HepG2 (cell line): Measurements from ENCODE around the gene CBFA2T2. TPM values are rescaled to one million over a fixed set of nuclear protein-coding genes. Genes with fewer than 3 reads are reported as not detected.

ENCODE experiments used
- ATAC-seq: fragments of 200-7000 bp; cut with Tn5 transposase; 3 replicates; pipeline ENCODE4 v1.9.1; 2020; ENCODE audit warnings: mild to moderate bottlenecking, moderate library complexity
- BruUV-seq: library from RNA; stranded (reverse); fragments of 400-500 nt; replicated peaks from 2 replicates; lab custom pipeline; 2021; lab: Mats Ljungman, UMichigan
- CTCF ChIA-PET: fragments of 300-600 bp; formaldehyde crosslinking; extraction: SDS; loops from one replicate; lab custom pipeline; 2021; ENCODE audit warnings: low total read pairs, inconsistent platforms, low intra/inter-chr PET ratio; lab: Yijun Ruan, JAX
- POLR2A ChIA-PET: fragments of 350-600 bp; sonication (Branson Sonifier 250); formaldehyde crosslinking; loops from one replicate; lab custom pipeline; 2020; ENCODE audit warnings: antibody characterized with exemption, inconsistent platforms; lab: Yijun Ruan, JAX
- DNase-seq: peaks from one replicate; pipeline ENCODE4 v3.0.0-alpha.2; 2015; ENCODE audit warnings: low spot score
- FAIRE-seq: peaks from 3 replicates; lab custom pipeline; 2011; peaks lifted over from hg19 to GRCh38; lab: Jason Lieb, UNC
- H2AFZ ChIP-seq: one replicate; pipeline ENCODE4 v1.6.1; 2011; ENCODE audit warnings: low read length, inconsistent platforms
- H3K27ac ChIP-seq: fragments of 300-600 bp; 3 replicates; pipeline ENCODE4 v1.8.0; 2011; ENCODE audit warnings: mixed run types, mild to moderate bottlenecking, mixed read lengths, low read length, inconsistent platforms; ENCODE audit not compliant: insufficient read depth; ENCODE audit errors: extremely low read length
- H3K27me3 ChIP-seq, 2 experiments: fragments of 200-600 bp in 1 of 2; 2 replicates in 1 of 2; 3 replicates in 1 of 2; pipeline versions ENCODE4 v1.6.0 to v1.8.0; 2011; ENCODE audit warnings: low read length in 2 of 2, mild to moderate bottlenecking in 2 of 2, moderate library complexity in 2 of 2, inconsistent platforms in 1 of 2; ENCODE audit not compliant: insufficient read depth in 2 of 2, control insufficient read depth in 1 of 2
- H3K36me3 ChIP-seq, 2 experiments: fragments of 200-600 bp in 1 of 2; replicated peaks in 1 of 2; 2 replicates in 1 of 2; 3 replicates in 1 of 2; pipeline versions ENCODE4 v1.5.1 to v1.8.0; 2011; ENCODE audit warnings: low read length in 2 of 2, inconsistent platforms in 1 of 2; ENCODE audit not compliant: insufficient read depth in 2 of 2, control insufficient read depth in 1 of 2
- H3K4me1 ChIP-seq: 2 replicates; pipeline ENCODE4 v1.5.1; 2012; ENCODE audit warnings: low read length, inconsistent platforms; ENCODE audit not compliant: insufficient read depth
- H3K4me2 ChIP-seq: 2 replicates; pipeline ENCODE4 v1.6.0; 2011; ENCODE audit warnings: low read depth, low read length, inconsistent platforms
- H3K4me3 ChIP-seq, 3 experiments: fragments of 200-600 bp in 1 of 3; sonication (generic), shearing (Covaris generic) in 1 of 3; replicated peaks in 1 of 3; 2 replicates each; pipeline ENCODE4 v1.5.1; 2011 to 2016; ENCODE audit warnings: low read length in 3 of 3, inconsistent platforms in 2 of 3, low read depth in 2 of 3, mild to moderate bottlenecking in 2 of 3, control low read depth in 1 of 3, mixed read lengths in 1 of 3; ENCODE audit not compliant: insufficient read depth in 1 of 3
- H3K79me2 ChIP-seq: one replicate; pipeline ENCODE4 v1.6.1; 2011; ENCODE audit warnings: low read length, inconsistent platforms; ENCODE audit not compliant: insufficient read depth
- H3K9ac ChIP-seq: 2 replicates; pipeline ENCODE4 v1.6.0; 2011; ENCODE audit warnings: mild to moderate bottlenecking, low read depth, low read length, inconsistent platforms; ENCODE audit not compliant: insufficient read depth
- H3K9me3 ChIP-seq: 2 replicates; pipeline ENCODE4 v1.5.1; 2012; ENCODE audit warnings: mild to moderate bottlenecking, low read length
- H4K20me1 ChIP-seq: 2 replicates; pipeline ENCODE4 v1.6.0; 2011; ENCODE audit warnings: inconsistent platforms, mild to moderate bottlenecking, low read length, moderate library complexity; ENCODE audit not compliant: insufficient read depth
- GATA4 ChIP-seq: sonication (generic); IDR thresholded peaks from 2 replicates; pipeline ENCODE4 v1.6.1; 2016; ENCODE audit warnings: antibody characterized with exemption, low read depth, borderline replicate concordance
- HES4 ChIP-seq: sonication (generic); formaldehyde crosslinking; IDR thresholded peaks from 2 replicates; pipeline ENCODE4 v1.9.0; 2021; ENCODE audit warnings: mild to moderate bottlenecking, missing genetic modification reagents, borderline replicate concordance
- HOXD1 ChIP-seq: sonication (generic); formaldehyde crosslinking; IDR thresholded peaks from 2 replicates; pipeline ENCODE4 v1.5.0; 2020; ENCODE audit warnings: missing genetic modification reagents
- KLF16 ChIP-seq, 2 experiments: sonication (generic) in 1 of 2; formaldehyde crosslinking in 1 of 2; IDR thresholded peaks; 2 replicates each; pipeline versions ENCODE4 v1.6.1 to v1.8.0; 2016 to 2023; ENCODE audit warnings: missing genetic modification reagents in 2 of 2, missing compliant biosample characterization in 1 of 2
- MYNN ChIP-seq: sonication (generic); formaldehyde crosslinking; IDR thresholded peaks from 2 replicates; pipeline ENCODE4 v1.4.0; 2020; ENCODE audit warnings: mild to moderate bottlenecking, low read depth, missing genetic modification reagents
- PHF5A ChIP-seq: IDR thresholded peaks from one replicate; pipeline ENCODE4 v1.6.1; 2018; ENCODE audit warnings: low read depth, missing genetic modification reagents; ENCODE audit not compliant: unreplicated experiment
- ZNF101 ChIP-seq: sonication (generic); formaldehyde crosslinking; IDR thresholded peaks from 2 replicates; pipeline ENCODE4 v1.4.0; 2020; ENCODE audit warnings: mild to moderate bottlenecking, low read depth, missing genetic modification reagents, borderline replicate concordance
- ZNF260 ChIP-seq: sonication (generic); formaldehyde crosslinking; IDR thresholded peaks from 2 replicates; pipeline ENCODE4 v1.4.0; 2020; ENCODE audit warnings: missing genetic modification reagents, low read depth, mild to moderate bottlenecking, borderline replicate concordance
- WGBS: methylation state at CpG from one replicate; pipeline ENCODE4 v1.1.6; 2017; ENCODE audit warnings: low lambda C conversion rate; 5-methylcytosine and 5-hydroxymethylcytosine counted together
- in situ Hi-C: cut with HindIII; loops from 2 replicates; pipeline ENCODE4 v1.10.0; 2017; ENCODE audit warnings: low pct_unique_long_range_greater_than_20kb; ENCODE audit not compliant: extremely low pct_ligation_motif_present
- intact Hi-C: fragments of 100-400 bp; cut with micrococcal nuclease; formaldehyde crosslinking; loops from one replicate; pipeline ENCODE4 v1.10.0; 2022; ENCODE audit not compliant: unreplicated experiment
- polyA plus RNA-seq, 8 experiments: library from polyadenylated mRNA; depleted of rRNA in 3 of 8; stranded (reverse) in 7 of 8; unstranded in 1 of 8; fragments of >200 nt; fragmentation: Illumina TruSeq in 4 of 8; extraction: Trizol in 4 of 8; gene quantifications; 2 replicates each; pipeline versions ENCODE4 v1.2.1 to v1.2.3, GENCODE V29; 2011 to 2016; ENCODE audit warnings: low read depth in 4 of 8, missing spikeins in 1 of 8, mixed read lengths in 1 of 8; ENCODE audit not compliant: insufficient read depth in 1 of 8
- total RNA-seq, 5 experiments: library from RNA; depleted of rRNA; stranded (reverse); fragments of >200 nt; fragmentation: Illumina TruSeq; extraction: Trizol; gene quantifications; 2 replicates each; pipeline ENCODE4 v1.2.3, GENCODE V29; 2016; ENCODE audit warnings: low read depth in 1 of 5
- TF ChIP-seq, protein P1 (sequence below): sonication (generic); formaldehyde crosslinking; IDR thresholded peaks from 2 replicates; pipeline ENCODE4 v1.4.0; 2020; ENCODE audit warnings: missing genetic modification reagents
- TF ChIP-seq, protein P2 (sequence below): sonication (generic); formaldehyde crosslinking; IDR thresholded peaks from 2 replicates; pipeline ENCODE4 v1.4.0; 2020; ENCODE audit warnings: missing genetic modification reagents
- TF ChIP-seq, protein P3 (sequence below): sonication (generic); formaldehyde crosslinking; IDR thresholded peaks from 2 replicates; pipeline ENCODE4 v1.9.0; 2021; ENCODE audit warnings: missing genetic modification reagents, borderline replicate concordance
- TF ChIP-seq, protein P4 (sequence below): sonication (generic); formaldehyde crosslinking; IDR thresholded peaks from 2 replicates; pipeline ENCODE4 v1.4.0; 2020; ENCODE audit warnings: mild to moderate bottlenecking, missing genetic modification reagents

Gene CBFA2T2
- total and polyA plus RNA-seq, 2 of the 13 experiments (the other 11 are each of a cell fraction or from before 2014, with no cell fraction given) = 6.3 to 21.2 TPM

DNA sequence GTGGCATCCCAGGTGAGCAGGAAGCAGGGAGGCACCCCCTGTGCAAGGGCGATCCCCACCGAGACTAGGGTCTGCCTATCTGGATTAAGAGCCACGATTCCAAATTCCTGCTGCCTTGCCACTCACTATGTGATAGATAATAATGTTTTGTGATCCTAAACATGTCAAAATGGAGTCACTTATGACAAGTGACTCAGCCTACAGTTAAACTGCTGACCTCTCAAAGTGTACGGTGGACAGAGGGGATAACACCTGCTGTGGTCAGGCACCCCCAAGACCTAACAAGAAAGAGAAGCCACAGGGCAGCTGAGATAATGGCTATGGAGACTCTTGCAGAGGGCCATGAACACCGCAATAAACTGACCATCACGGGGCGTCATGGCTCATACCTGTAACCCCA, 30.3 kb upstream of the CBFA2T2 start:
- H2AFZ ChIP-seq = no peak overlapping the region
- ChIA-PET POLR2A (interaction anchor here (1.1 kb wide), 1 partner anchor 30 kb away, joined by 4 read pairs; the partner anchor contains the start of gene CBFA2T2), CTCF (interaction anchor here (3.8 kb wide), 1 partner anchor 193 kb away, joined by 53 read pairs; no protein-coding TSS in a partner anchor)
- 49% methylated on average over 7 of the region's 7 CpGs for WGBS
- no peak for ATAC-seq
- FAIRE-seq = no peak
- intact Hi-C loops (no loop called here), in situ Hi-C loops (no loop called here)
- TF ChIP-seq PHF5A (no peak), HOXD1 (CRISPR knock-in tag) (no peak), MYNN (CRISPR knock-in tag) (no peak), HES4 (CRISPR knock-in tag) (no peak), ZNF101 (CRISPR knock-in tag) (no peak), GATA4 (no peak), ZNF260 (CRISPR knock-in tag) (no peak), KLF16 (CRISPR knock-in tag; IDR thresholded peaks at IDR 0.05) (no peak)
- TF ChIP-seq, protein P1, sequence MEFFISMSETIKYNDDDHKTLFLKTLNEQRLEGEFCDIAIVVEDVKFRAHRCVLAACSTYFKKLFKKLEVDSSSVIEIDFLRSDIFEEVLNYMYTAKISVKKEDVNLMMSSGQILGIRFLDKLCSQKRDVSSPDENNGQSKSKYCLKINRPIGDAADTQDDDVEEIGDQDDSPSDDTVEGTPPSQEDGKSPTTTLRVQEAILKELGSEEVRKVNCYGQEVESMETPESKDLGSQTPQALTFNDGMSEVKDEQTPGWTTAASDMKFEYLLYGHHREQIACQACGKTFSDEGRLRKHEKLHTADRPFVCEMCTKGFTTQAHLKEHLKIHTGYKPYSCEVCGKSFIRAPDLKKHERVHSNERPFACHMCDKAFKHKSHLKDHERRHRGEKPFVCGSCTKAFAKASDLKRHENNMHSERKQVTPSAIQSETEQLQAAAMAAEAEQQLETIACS (CRISPR knock-in tag) = no peak
- TF ChIP-seq, protein P2, sequence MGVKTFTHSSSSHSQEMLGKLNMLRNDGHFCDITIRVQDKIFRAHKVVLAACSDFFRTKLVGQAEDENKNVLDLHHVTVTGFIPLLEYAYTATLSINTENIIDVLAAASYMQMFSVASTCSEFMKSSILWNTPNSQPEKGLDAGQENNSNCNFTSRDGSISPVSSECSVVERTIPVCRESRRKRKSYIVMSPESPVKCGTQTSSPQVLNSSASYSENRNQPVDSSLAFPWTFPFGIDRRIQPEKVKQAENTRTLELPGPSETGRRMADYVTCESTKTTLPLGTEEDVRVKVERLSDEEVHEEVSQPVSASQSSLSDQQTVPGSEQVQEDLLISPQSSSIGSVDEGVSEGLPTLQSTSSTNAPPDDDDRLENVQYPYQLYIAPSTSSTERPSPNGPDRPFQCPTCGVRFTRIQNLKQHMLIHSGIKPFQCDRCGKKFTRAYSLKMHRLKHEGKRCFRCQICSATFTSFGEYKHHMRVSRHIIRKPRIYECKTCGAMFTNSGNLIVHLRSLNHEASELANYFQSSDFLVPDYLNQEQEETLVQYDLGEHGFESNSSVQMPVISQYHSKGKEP (CRISPR knock-in tag) = no peak
- TF ChIP-seq, protein P3, sequence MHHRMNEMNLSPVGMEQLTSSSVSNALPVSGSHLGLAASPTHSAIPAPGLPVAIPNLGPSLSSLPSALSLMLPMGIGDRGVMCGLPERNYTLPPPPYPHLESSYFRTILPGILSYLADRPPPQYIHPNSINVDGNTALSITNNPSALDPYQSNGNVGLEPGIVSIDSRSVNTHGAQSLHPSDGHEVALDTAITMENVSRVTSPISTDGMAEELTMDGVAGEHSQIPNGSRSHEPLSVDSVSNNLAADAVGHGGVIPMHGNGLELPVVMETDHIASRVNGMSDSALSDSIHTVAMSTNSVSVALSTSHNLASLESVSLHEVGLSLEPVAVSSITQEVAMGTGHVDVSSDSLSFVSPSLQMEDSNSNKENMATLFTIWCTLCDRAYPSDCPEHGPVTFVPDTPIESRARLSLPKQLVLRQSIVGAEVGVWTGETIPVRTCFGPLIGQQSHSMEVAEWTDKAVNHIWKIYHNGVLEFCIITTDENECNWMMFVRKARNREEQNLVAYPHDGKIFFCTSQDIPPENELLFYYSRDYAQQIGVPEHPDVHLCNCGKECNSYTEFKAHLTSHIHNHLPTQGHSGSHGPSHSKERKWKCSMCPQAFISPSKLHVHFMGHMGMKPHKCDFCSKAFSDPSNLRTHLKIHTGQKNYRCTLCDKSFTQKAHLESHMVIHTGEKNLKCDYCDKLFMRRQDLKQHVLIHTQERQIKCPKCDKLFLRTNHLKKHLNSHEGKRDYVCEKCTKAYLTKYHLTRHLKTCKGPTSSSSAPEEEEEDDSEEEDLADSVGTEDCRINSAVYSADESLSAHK (CRISPR knock-in tag) = no peak
- TF ChIP-seq, protein P4, sequence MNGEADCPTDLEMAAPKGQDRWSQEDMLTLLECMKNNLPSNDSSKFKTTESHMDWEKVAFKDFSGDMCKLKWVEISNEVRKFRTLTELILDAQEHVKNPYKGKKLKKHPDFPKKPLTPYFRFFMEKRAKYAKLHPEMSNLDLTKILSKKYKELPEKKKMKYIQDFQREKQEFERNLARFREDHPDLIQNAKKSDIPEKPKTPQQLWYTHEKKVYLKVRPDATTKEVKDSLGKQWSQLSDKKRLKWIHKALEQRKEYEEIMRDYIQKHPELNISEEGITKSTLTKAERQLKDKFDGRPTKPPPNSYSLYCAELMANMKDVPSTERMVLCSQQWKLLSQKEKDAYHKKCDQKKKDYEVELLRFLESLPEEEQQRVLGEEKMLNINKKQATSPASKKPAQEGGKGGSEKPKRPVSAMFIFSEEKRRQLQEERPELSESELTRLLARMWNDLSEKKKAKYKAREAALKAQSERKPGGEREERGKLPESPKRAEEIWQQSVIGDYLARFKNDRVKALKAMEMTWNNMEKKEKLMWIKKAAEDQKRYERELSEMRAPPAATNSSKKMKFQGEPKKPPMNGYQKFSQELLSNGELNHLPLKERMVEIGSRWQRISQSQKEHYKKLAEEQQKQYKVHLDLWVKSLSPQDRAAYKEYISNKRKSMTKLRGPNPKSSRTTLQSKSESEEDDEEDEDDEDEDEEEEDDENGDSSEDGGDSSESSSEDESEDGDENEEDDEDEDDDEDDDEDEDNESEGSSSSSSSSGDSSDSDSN (CRISPR knock-in tag) = no peak
- peaks cover 0 to 4% of the 10 kb centered on the region in 2 experiments; a peak in 1 of 5 replicates for H3K27me3 ChIP-seq
- H3K9ac ChIP-seq = no peak overlapping the region
- peaks cover 28% of the 10 kb centered on the region for H3K4me1 ChIP-seq
- H3K4me3 ChIP-seq = no peak overlapping the region
- H3K27ac ChIP-seq = no peak overlapping the region
- H4K20me1 ChIP-seq = no peaks in the 10 kb centered on the region
- no peak for DNase-seq
- no peak overlapping the region for H3K4me2 ChIP-seq
- BruUV-seq = no TSS peak
- no peaks in the 10 kb centered on the region for H3K79me2 ChIP-seq
- H3K9me3 ChIP-seq = no peaks in the 10 kb centered on the region
- H3K36me3 ChIP-seq = no peaks in the 10 kb centered on the region
